DOHH2 (cell line): Measurements from ENCODE around the gene LOXL1.

Experiments
- EZH2phosphoT487 ChIP-seq: fragments of 200-600 bp; sonication (generic); IDR thresholded peaks from 2 replicates; pipeline ENCODE4 v1.6.1; 2017; ENCODE audit warnings: borderline replicate concordance, mild to moderate bottlenecking, antibody characterized with exemption, low read length, moderate library complexity, mixed read lengths
- TF ChIP-seq, protein P1 (sequence below): fragments of 200-600 bp; sonication (generic); IDR thresholded peaks from one replicate; pipeline ENCODE4 v1.5.1; 2014; ENCODE audit warnings: antibody characterized with exemption, mild to moderate bottlenecking, low read depth, low read length; ENCODE audit not compliant: poor library complexity, severe bottlenecking

DNA sequence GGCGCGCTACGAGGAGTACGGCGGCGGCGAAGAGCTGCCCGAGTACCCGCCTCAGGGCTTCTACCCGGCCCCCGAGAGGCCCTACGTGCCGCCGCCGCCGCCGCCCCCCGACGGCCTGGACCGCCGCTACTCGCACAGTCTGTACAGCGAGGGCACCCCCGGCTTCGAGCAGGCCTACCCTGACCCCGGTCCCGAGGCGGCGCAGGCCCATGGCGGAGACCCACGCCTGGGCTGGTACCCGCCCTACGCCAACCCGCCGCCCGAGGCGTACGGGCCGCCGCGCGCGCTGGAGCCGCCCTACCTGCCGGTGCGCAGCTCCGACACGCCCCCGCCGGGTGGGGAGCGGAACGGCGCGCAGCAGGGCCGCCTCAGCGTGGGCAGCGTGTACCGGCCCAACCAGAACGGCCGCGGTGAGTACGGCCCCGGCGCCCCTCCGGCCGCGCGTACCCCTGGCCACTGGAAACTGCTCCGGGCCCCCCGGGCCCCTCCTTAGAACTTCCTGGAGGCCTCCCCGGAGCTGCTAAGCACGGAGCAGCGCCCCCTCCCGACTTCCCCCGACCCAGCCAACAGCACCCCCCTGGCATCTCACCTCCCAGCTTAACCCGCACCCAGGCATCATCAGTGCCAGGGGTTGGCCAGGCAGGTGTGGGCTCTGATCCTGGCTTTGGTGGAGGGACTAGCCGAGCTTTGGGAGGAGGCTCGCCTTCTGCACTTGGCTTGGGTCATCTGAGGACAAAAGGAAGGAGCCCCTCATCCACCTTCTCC lies 1.4 kb downstream of the LOXL1 start:
- no peak for TF ChIP-seq EZH2phosphoT487
- TF ChIP-seq, protein P1, sequence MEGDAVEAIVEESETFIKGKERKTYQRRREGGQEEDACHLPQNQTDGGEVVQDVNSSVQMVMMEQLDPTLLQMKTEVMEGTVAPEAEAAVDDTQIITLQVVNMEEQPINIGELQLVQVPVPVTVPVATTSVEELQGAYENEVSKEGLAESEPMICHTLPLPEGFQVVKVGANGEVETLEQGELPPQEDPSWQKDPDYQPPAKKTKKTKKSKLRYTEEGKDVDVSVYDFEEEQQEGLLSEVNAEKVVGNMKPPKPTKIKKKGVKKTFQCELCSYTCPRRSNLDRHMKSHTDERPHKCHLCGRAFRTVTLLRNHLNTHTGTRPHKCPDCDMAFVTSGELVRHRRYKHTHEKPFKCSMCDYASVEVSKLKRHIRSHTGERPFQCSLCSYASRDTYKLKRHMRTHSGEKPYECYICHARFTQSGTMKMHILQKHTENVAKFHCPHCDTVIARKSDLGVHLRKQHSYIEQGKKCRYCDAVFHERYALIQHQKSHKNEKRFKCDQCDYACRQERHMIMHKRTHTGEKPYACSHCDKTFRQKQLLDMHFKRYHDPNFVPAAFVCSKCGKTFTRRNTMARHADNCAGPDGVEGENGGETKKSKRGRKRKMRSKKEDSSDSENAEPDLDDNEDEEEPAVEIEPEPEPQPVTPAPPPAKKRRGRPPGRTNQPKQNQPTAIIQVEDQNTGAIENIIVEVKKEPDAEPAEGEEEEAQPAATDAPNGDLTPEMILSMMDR: peak; percentile 38
